Adipose tissue (tissue), 3 donors: ENCODE data around the gene PTER. TPM values are rescaled to one million over a fixed set of nuclear protein-coding genes. Genes with fewer than 3 reads are reported as not detected.

Source experiments
- H3K27ac ChIP-seq: one replicate; pipeline ENCODE4 v1.5.1; 2013; ENCODE audit warnings: low read depth, low read length
- WGBS, 3 donors: extraction: QIAGEN DNeasy Blood & Tissue Kit; methylation state at CpG; one replicate each; pipeline ENCODE4 v1.1.7; 2013; 5-methylcytosine and 5-hydroxymethylcytosine counted together
- polyA plus RNA-seq, 3 donors: library from polyadenylated mRNA; stranded (reverse); fragments of 200-250 nt; gene quantifications; one replicate each; pipeline ENCODE4 v1.2.3, GENCODE V29; 2013
- donor health status: healthy with polysubstance abuse.
- donor health status: Bipolar disorder and iron deficiency.
- donor health status: healthy.

The PTER gene
- polyA plus RNA-seq, 3 donors, result 4.4 to 7.0 (median 5.5) TPM

DNA sequence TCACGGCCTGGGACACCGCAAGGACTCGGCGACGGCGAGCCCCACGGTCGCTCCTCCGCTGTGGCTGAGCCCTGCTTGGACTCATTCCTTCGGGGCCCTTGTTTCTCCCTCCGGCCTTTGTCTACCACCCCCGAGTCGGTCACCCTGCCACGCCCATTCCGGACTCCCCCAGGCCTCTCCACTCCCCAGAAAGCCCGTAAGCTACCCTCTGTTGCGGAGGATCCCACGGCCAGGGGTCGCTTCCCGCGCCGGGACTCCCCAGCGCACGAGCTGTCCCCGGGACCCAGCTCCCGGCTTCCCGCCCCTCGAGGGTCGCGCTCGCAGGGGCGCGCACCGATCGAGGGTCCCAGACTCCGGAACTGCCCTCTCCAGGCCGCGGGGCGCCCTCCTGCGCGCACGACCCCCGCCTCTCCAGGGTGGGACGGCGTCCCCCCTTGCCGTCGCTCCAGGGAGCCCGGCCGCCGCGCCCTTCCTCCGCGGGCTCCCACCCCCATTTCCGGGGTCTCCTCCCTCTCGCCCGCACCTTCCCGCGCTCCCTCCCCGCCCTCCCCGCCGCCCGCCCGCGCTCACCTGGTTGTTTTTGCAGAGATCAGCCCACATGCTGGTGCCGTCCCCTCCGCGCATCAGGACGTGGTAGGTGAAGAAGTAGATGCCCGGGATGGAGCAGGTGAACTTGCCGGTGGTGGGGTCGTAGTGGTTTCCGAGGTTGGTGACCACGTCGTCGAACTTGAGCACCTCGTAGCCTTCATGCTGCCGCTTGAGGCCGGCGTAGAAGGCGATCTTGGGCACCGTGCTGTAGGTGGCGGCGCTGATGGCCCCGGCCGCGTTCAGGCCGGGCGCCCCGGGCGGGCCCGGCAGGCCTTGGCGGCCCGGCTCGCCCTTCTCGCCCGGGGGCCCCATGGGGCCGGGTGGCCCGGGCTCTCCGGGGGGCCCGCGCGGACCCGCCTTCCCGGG lies 83.4 kb downstream of the PTER start:
- WGBS, 3 donors, result 3 to 6% (median 3%) methylated on average over 88 to 104 of the region's 104 CpGs
- no peak overlapping the region for H3K27ac ChIP-seq

DNA sequence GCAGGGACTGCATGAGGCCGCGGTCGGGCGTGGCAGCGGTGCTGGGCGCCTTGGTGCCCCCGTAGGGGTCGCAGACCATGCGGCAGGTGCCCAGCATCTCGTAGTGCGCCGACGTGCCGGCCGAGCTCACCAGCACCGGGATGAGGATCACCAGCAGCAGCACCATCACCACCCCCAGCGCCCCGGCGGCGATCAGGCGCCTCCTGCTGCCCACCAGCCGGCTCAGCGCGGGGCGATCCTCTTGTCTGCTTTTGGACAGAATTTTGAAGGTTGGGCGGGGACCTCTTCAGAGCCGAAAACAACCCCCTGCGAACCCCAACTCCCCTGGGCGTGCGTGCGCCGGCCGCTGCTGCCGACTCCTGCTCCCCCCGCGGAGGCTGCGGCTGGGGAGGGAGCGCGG lies 84.1 kb downstream of the PTER start:
- 0 to 1% (median 1%) methylated on average over 37 to 39 of the region's 39 CpGs for WGBS, 3 donors
- no peak overlapping the region for H3K27ac ChIP-seq

DNA sequence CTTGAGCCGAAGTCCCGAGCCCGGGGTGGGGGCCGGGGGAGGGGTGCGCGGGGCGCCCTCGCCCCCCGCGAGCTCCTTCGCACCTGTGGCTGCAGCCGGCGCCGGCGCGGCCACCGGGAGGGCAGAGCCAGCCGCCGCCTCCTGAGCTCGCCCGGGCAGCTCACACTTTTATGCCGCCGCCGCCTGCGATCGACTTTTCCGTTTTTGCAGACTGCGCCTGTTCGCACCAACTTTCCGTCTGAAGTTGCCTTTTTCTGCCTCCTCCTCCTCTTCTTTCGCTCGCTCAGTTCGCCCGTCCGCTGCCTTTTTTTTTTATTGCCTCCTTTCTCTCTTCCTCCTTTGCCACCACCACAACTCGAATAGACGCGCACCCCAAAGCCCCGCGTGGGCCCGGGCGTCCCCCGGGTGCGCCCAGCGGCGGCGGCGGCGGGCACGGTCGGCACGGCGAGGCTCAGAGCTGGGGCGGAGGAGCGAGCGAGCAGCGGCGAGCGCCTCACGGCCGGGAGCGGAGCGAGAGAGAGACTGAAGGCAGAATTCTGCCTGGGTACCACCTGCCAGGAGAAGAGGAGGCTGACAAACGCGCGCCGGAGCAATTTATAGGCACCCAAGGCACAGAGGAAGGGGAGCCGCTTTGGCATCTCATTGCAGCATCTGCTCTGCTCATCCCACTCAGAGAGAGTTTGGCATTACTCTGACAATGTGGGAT lies 84.7 kb downstream of the PTER start, which contains the start of gene C1QL3:
Gene C1QL3 (minus strand): TSS at position 569 of the 706 bp plus-strand sequence. CDS start 814 bp downstream, outside the sequence.
- no peak within 1 kb of the TSS for H3K27ac ChIP-seq
- 1 to 2% (median 2%) methylated on average over 50 to 68 of the region's 68 CpGs for WGBS, 3 donors

DNA sequence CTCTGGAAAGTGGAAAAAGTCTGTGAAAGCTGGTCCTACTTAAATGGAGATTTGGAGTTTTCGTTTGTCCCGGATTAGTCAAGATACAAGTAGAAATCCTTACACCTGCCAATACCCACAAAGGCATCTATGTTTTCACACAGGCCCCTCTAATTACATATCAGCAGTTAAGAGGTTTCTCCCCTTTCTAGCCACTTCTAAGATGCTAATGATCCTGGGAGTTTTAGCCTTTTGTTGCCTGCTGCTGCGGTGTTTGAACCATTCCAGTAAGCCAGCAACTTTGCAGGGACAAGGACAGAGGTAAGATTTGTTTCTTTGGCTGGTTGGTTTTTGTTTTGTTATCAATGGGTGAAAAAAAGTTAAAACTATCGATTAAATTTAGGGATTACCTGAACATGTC lies 90.6 kb downstream of the PTER start:
- WGBS, 3 donors, result 63 to 73% (median 67%) methylated on average over 4 of the region's 4 CpGs

DNA sequence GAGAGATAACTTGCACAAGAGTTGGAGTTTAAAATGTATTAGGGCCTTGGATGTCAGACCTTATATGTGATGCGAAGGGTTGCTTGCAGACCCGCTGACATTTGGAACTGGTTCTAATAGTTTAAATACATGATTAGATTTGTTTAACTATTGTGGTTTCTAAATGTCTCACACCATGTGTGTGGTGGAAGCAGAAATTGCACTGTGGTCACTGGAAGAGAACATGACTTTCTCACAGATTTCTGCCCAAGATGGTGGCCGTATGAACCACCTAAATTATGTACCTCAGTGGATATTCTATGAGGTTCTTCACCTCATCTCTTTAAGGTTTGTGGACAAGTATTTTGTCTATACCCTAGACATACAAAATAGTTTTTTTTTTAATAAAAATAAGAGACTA lies 93.0 kb downstream of the PTER start:
- no peak overlapping the region for H3K27ac ChIP-seq
- 78 to 90% (median 83%) methylated on average over 3 of the region's 3 CpGs for WGBS, 3 donors

More for the DNA sequence above, 90.6 kb downstream of the PTER start:
- no peak overlapping the region for H3K27ac ChIP-seq

DNA sequence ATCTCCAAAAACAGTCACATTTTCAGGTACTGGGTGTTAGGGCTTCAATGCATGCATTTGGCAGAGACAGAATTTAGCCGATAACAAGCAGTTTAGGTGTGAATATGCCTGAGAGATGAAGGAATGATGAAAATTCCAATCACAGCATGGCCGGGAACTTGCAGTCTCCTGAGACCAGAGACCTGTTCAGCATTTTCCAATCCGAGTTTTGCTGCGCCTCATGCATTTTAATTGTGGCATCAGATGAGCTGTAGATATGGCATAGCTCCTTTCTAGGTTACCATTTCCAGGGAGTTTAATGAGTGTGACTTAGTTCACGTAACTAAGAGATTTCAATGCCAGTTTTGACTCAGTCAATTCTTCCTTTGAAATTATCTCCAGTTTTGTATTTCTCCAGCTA lies 99.3 kb downstream of the PTER start:
- no peak overlapping the region for H3K27ac ChIP-seq
- 89 to 92% (median 92%) methylated on average over 5 of the region's 5 CpGs for WGBS, 3 donors

DNA sequence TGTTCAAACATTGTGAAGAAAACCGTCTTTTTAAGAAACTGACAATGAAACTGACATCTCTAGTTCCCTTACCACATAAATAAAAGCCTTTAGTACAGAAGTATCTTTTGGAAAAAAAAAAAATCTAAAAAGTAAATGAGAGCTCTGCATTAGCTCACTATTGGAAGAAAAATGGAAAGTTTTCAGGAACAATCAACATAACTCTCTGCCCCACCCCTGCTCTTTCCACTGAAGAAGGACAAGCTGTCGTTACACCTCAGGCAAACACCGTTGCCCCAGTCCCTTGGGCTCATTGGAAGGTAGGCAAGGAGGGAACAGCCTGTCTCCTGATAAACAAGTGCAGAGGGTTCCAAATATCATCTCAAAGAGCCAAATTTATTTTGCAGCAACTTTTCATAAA lies 107.3 kb downstream of the PTER start:
- H3K27ac ChIP-seq, result no peak overlapping the region
- WGBS, 3 donors, result 57 to 77% (median 76%) methylated on average over 3 of the region's 3 CpGs

DNA sequence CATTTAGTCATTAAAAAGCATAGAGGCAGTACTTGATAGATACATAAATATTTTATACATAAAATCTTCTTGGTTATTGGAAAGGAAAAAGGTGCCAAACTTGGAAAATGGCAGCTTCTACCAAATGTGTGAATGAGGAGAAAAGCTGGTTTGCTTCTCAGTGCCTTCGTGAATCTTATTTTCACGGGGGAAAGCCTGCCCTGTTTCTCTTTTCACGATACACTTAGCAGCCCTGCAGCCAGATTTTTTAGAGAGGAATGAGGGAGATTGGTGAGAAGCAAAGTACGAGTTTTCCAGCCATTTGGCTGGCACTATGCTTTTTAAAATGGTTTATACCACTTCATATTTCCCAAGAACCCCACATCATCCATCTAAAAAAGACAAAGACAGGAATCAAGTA lies 107.8 kb downstream of the PTER start:
- H3K27ac ChIP-seq, result no peak overlapping the region
- 75 to 89% (median 82%) methylated on average over 4 of the region's 4 CpGs for WGBS, 3 donors

DNA sequence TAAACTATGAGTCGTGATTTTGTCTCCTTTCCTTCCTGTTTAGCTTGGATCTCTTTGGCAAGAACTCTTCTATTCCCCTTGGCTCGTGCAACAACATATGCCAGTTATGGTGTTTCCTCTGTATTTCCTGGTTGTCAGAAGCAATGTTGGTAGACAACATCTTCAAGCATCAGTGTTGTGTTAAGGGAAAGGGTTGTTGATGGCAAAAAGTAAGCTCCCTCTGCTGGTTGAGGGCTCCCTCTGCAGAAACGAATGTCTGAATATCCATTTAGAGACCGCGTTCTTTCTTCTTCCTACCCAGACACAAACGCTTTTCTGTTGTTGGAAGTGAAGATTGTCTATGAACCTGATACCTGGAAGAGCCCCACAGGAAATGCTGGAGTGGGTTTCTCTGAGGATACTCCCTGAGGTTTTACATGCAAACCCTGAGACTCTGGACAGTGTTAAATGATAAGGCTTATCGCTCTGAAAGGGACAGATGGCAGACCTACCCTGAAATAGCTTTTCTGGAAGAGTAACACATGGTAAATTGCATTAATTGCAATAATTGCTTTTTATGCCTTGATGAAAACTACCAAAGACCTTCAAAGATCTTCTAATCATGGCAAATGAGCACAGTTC lies 108.4 kb downstream of the PTER start:
- WGBS, 3 donors, result 26 to 32% (median 27%) methylated on average over 7 of the region's 7 CpGs

DNA sequence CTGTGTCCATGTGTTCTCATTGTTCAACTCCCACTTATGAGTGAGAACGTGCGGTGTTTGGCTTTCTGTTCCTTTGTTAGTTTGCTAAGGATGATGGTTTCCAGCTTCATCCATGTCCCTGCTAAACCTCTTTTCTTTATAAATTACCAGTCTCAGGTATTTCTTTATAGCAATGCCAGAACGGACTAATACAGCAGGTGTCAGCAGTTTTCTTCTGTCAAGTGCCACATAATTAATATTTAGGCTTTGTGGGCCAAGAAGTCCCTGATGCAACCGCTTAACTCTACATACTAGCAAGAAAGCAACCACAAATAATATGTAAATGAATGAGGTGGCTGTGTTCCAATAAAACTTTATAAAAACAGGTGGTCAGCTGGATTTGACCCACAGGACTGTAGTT lies 111.2 kb downstream of the PTER start:
- whole genome bisulfite sequencing, 3 donors, result 73 to 80% (median 76%) methylated on average over 4 of the region's 4 CpGs
- no peak overlapping the region for H3K27ac ChIP-seq

More for the DNA sequence above, 108.4 kb downstream of the PTER start:
- no peak overlapping the region for H3K27ac ChIP-seq

DNA sequence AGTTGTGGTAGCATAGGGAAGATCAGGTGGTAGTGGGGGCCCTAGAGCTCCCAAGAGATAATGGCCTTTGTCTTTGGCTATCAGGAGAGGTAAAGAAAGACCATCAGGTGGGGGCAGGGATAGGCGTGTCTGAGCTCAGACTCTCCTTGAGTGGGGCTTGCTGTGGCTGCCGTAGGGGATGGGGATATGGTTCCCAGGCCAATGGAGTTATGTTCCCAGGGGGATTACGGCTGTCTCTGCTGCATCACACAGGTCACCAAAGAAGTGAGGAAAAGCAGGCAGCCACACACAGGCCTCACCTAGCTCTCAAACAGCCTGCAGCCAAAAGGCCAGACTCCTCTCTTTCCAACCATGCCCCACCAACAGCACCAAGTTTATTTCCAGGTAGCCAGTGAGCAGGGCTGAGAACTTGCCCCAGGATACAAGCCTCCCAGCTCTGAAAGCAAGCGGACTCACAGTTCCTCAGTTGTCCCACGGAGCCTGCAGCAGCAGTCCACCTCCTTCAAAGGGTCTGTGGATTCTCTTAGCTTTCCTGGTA lies 122.5 kb downstream of the PTER start:
- WGBS, 3 donors, result 69 to 87% (median 71%) methylated on average over 5 of the region's 5 CpGs
- H3K27ac ChIP-seq, result no peak overlapping the region

DNA sequence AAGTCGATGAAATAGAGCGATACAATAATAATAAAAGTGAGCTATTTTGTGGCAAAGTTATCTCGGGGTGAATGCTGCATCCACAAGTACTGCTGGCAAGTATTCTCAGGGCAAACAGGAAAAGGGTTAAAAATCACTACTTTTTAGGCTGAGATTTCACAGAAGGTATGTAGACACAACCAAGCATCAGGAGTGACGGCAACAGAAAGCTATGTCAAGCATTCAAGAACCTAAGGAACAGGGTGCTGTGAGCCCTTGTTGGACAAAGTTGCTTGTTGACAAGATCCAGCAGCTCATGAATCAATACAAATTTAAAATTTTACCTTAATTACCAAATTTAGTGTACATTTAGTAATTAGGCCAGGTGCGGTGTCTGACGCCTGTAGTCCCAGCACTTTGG lies 126.1 kb downstream of the PTER start:
- H3K27ac ChIP-seq, result no peak overlapping the region
- 90 to 91% (median 90%) methylated on average over 6 of the region's 6 CpGs for WGBS, 3 donors

Other genes starting within 250 kb of the PTER start
- not detected for gene C1QL3, start 84.9 kb downstream of the PTER start, polyA plus RNA-seq